ENCODE results near the gene THAP4. TPM values are rescaled to one million over a fixed set of nuclear protein-coding genes. Genes with fewer than 3 reads are reported as not detected.

The THAP4 gene
- total and polyA plus RNA-seq, 2 of the 13 experiments (the other 11 are each of a cell fraction or from before 2014, with no cell fraction given): 59.7 to 75.7 TPM

GRCh38 chr2:241546771-241547498, 90.0 kb downstream of the THAP4 start:
- in situ Hi-C loops (cut with HindIII; ENCODE audit: extremely low pct_ligation_motif_present, low pct_unique_long_range_greater_than_20kb) (no loop called here), intact Hi-C loops (cut with micrococcal nuclease; ENCODE audit: unreplicated experiment) (loop anchor here (1.0 to 5.0 kb wide), 2 partner anchors 39 to 100 kb away; partner anchors contain the start of gene STK25)
- peak overlapping the region; percentile 10; the same call in 1 of the 2 replicates for H3K9ac ChIP-seq (ENCODE audit: insufficient read depth, low read depth, low read length)
- 13% methylated on average over 25 of the region's 25 CpGs for WGBS (ENCODE audit: low lambda C conversion rate)
- DNase-seq (ENCODE audit: low spot score): peak; percentile 90
- H3K79me2 ChIP-seq (ENCODE audit: insufficient read depth, low read length): no peaks in the 10 kb centered on the region
- peak; percentile 72 for FAIRE-seq
- no peaks in the 10 kb centered on the region for H3K9me3 ChIP-seq (ENCODE audit: low read length)
- H2AFZ ChIP-seq (ENCODE audit: low read length): no peak overlapping the region
- ChIA-PET CTCF (ENCODE audit: low intra/inter-chr PET ratio, low total read pairs) (interaction anchor here (0.6 kb wide), 1 partner anchor 68 kb away, joined by 3 read pairs; no protein-coding TSS in a partner anchor), POLR2A (interaction anchor here (1.8 kb wide), 1 partner anchor 12 kb away, joined by 6 read pairs; the partner anchor contains the start of gene BOK)
- no peaks in the 10 kb centered on the region for H4K20me1 ChIP-seq (ENCODE audit: insufficient read depth, low read length)
- H3K4me3 ChIP-seq (replicated peaks in 1 of 3; ENCODE audit: insufficient read depth in 1 of 3, low read depth in 2 of 3, low read length in 3 of 3): peak overlapping the region; percentile 1 to 58 (median 9); a peak in 3 of 6 replicates
- peak overlapping the region; percentile 58 for H3K27ac ChIP-seq (ENCODE audit: extremely low read length, insufficient read depth, low read length)
- H3K4me1 ChIP-seq (ENCODE audit: insufficient read depth, low read length): peaks cover 63% of the 10 kb centered on the region
- peak; percentile 17 for ATAC-seq
- H3K4me2 ChIP-seq (ENCODE audit: low read depth, low read length): peak overlapping the region; percentile 83
- H3K27me3 ChIP-seq (ENCODE audit: control insufficient read depth in 1 of 2, insufficient read depth in 2 of 2, low read length in 2 of 2): no peaks in the 10 kb centered on the region
- no peaks in the 10 kb centered on the region for H3K36me3 ChIP-seq (replicated peaks in 1 of 2; ENCODE audit: control insufficient read depth in 1 of 2, insufficient read depth in 2 of 2, low read length in 2 of 2)
- TSS peak; percentile 65 for BruUV-seq (replicated peaks)
- TF ChIP-seq ZNF691 (CRISPR knock-in tag; IDR thresholded peaks at IDR 0.05; ENCODE audit: borderline replicate concordance, low read depth): peak; percentile 51; the same call in 1 of the 2 replicates
- no peak for TF ChIP-seq ZZZ3 (CRISPR knock-in tag; IDR thresholded peaks at IDR 0.05; ENCODE audit: borderline replicate concordance)
- no peak for TF ChIP-seq ARID5B (CRISPR knock-in tag; IDR thresholded peaks at IDR 0.05)
- no peak for TF ChIP-seq ZNF780A (CRISPR knock-in tag; IDR thresholded peaks at IDR 0.05)
- no peak; the same call in 1 of the 2 replicates for TF ChIP-seq MXD4 (CRISPR knock-in tag; IDR thresholded peaks at IDR 0.05)
- TF ChIP-seq MED13 (CRISPR knock-in tag; IDR thresholded peaks at IDR 0.05): no peak
- TF ChIP-seq ZNF264 (CRISPR knock-in tag; IDR thresholded peaks at IDR 0.05): 0 out of 2 replicates have a peak, but pooled peaks have one; percentile 63
- TF ChIP-seq ZNF749 (CRISPR knock-in tag; IDR thresholded peaks at IDR 0.05; ENCODE audit: borderline replicate concordance): 0 out of 2 replicates have a peak, but pooled peaks have one; percentile 37
- no peak for TF ChIP-seq AHDC1 (CRISPR knock-in tag; IDR thresholded peaks at IDR 0.05; ENCODE audit: borderline replicate concordance)
- TF ChIP-seq TBP (CRISPR knock-in tag; IDR thresholded peaks at IDR 0.05): no peak
